Mesothelial cell of epicardium (in vitro differentiated cells): ENCODE results near the gene BTBD10. TPM values are rescaled to one million over a fixed set of nuclear protein-coding genes. Genes with fewer than 3 reads are reported as not detected.

Experiments
- DNase-seq, 2 experiments: peaks; one replicate each; pipeline ENCODE4 v3.0.0; 2021; ENCODE audit warnings: low spot score in 2 of 2; ENCODE audit not compliant: unreplicated experiment in 2 of 2
- H3K27ac Mint-ChIP-seq: 2 replicates; pipeline ENCODE4 v1.8.0; 2021; ENCODE audit warnings: mixed read lengths
- H3K27me3 Mint-ChIP-seq: 2 replicates; pipeline ENCODE4 v1.8.0; 2021; ENCODE audit warnings: low read depth, mixed read lengths
- H3K36me3 Mint-ChIP-seq: 2 replicates; pipeline ENCODE4 v1.8.0; 2021; ENCODE audit warnings: mixed read lengths
- H3K4me1 Mint-ChIP-seq: 2 replicates; pipeline ENCODE4 v1.8.0; 2021; ENCODE audit warnings: mixed read lengths
- H3K4me3 Mint-ChIP-seq: 2 replicates; pipeline ENCODE4 v1.8.0; 2021; ENCODE audit warnings: mild to moderate bottlenecking, moderate library complexity, mixed read lengths
- H3K9me3 Mint-ChIP-seq: 2 replicates; pipeline ENCODE4 v1.8.0; 2021; ENCODE audit warnings: mixed read lengths
- total RNA-seq: library from RNA; stranded (reverse); gene quantifications from 3 replicates; pipeline ENCODE4 v1.2.1, GENCODE V29; 2021
- TF ChIP-seq, protein P1 (sequence below): fragments of 200-600 bp; sonication (generic); IDR thresholded peaks from one replicate; pipeline ENCODE4 v1.5.0; 2021; ENCODE audit warnings: antibody characterized with exemption; ENCODE audit not compliant: unreplicated experiment

The BTBD10 gene
- total RNA-seq, 1 donor from 2014 or later = 22.6 TPM

DNA sequence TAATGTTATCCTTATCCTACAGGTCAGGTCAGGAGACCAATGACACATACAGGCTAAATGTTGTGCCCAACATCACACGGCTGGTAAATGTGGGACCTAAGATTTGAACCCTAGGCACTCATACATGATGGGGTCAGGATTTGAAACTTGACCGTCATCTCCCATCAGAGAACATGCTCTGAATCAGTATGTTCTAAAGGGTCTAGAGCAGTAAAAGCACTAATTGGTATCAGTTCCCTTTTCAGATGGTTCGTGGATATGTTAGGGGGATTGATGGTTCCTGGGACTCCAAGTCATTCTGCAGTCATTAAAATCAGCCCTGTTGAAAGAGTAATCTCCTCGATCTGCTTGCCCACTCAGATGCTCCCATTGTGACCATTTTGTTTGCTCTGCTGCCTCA, 120.0 kb downstream of the BTBD10 start:
- Mint-ChIP-seq H3K9me3 (no peaks in the 10 kb centered on the region), H3K36me3 (no peaks in the 10 kb centered on the region), H3K27ac (no peak overlapping the region), H3K4me3 (no peak overlapping the region), H3K4me1 (peaks cover 16% of the 10 kb centered on the region), H3K27me3 (no peaks in the 10 kb centered on the region)
- no peak for DNase-seq
- TF ChIP-seq, protein P1, sequence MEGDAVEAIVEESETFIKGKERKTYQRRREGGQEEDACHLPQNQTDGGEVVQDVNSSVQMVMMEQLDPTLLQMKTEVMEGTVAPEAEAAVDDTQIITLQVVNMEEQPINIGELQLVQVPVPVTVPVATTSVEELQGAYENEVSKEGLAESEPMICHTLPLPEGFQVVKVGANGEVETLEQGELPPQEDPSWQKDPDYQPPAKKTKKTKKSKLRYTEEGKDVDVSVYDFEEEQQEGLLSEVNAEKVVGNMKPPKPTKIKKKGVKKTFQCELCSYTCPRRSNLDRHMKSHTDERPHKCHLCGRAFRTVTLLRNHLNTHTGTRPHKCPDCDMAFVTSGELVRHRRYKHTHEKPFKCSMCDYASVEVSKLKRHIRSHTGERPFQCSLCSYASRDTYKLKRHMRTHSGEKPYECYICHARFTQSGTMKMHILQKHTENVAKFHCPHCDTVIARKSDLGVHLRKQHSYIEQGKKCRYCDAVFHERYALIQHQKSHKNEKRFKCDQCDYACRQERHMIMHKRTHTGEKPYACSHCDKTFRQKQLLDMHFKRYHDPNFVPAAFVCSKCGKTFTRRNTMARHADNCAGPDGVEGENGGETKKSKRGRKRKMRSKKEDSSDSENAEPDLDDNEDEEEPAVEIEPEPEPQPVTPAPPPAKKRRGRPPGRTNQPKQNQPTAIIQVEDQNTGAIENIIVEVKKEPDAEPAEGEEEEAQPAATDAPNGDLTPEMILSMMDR = no peak

DNA sequence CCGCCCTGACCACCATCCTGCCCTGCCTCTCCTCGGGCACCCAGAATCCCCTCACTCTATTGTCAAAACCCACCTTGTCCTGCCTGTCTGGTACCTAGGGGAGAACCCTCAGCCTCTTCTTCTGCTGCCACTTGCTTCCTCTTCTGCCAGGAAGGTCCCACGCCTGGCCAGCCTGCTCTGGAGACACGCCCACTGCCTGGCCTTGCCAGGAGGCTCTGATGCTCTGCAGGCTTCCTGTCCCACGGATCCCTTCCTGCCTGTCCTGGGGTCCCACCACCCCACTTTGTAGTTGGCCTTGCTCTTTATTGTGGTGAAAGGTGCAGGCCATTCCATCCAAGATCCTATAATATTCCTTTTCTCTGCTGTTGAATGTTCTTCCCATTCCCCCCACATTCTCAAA, 122.0 kb downstream of the BTBD10 start:
- no peaks in the 10 kb centered on the region for H3K36me3 Mint-ChIP-seq
- DNase-seq = no peak
- TF ChIP-seq, protein P1 = no peak
- no peaks in the 10 kb centered on the region for H3K9me3 Mint-ChIP-seq
- peaks cover 17% of the 10 kb centered on the region for H3K4me1 Mint-ChIP-seq
- no peak overlapping the region for H3K27ac Mint-ChIP-seq
- H3K4me3 Mint-ChIP-seq = no peak overlapping the region
- no peaks in the 10 kb centered on the region for H3K27me3 Mint-ChIP-seq

DNA sequence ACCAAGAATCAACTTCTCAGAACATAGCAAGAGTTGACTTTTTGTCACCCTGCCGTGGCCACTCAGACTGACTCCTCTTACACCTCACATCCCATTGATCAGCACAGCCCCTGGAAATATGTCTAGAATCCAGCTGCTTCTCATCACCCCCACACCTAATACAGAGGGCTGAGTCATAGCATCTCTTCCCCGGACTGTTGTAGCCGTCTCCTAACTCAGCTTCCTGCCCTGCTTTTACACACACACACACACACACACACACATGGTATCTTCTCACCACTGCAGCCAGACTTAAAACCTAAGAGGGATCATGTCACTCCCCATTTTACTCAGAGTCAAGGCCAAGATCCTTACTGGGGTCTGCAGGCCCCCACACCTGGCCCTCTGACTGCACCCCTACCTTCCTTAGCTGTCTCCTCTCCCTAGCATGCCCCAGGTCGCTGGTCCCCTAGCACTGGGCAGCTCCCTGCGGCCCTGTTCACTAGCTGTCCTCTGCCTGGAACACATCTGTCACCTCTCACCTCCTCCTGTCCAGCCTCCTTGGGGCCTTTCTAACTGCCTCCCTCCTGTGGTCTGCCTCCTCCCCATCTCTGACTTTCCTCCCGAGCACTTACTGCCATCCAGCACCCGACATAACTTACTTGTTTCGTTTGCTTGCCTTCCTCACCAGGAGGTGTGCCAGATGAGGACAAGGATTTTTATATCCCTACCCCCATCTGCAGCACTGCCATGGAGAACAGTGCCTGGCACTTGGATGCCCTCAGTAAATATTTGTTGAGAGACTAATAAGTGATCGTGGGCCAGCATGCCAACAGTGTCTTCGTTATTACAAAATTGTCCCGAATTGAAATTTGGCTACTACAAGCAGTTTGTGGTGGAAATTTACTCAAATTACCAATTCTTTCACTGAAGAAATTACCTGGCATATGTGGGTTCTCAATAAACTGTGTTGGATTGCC, 123.5 kb downstream of the BTBD10 start:
- TF ChIP-seq, protein P1 = no peak
- Mint-ChIP-seq H3K27me3 (no peaks in the 10 kb centered on the region), H3K9me3 (no peaks in the 10 kb centered on the region), H3K4me1 (peaks cover 17% of the 10 kb centered on the region), H3K36me3 (no peaks in the 10 kb centered on the region), H3K27ac (peak overlapping the region; percentile 63), H3K4me3 (no peak overlapping the region)
- no peak for DNase-seq

DNA sequence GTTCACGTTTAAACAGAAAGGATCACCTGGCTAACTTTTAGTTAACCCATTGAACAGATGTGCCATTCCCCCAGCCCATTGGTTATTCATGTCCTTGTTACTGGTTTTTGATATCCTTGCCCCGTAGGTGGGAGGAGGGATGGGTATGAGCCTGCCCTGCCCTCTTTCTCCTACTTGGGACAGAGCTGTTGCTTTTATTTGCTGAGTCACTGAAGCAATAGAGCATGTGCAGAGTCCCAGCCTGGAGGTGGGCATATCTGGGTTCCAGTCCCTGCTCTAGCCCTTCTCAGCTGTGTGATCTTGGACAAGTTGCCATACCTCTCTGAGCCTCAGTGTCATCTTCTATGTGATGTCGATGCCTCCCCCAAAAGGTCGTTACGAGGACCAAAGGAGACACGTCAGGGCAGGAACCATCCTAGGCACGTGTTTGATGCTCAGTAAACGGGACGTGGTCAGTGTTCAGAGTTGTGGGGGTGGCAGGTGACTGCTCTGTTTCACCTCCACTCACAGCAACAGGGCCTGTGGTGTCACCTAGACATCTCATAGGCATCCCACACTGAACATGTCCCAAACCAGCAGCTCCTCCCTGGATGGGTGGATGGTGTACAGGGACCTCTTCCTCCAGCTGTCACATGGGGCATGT, 124.5 kb downstream of the BTBD10 start:
- TF ChIP-seq, protein P1 = no peak
- H3K4me3 Mint-ChIP-seq = peak overlapping the region; percentile 14
- peak overlapping the region; percentile 70 for H3K27ac Mint-ChIP-seq
- no peaks in the 10 kb centered on the region for H3K27me3 Mint-ChIP-seq
- no peaks in the 10 kb centered on the region for H3K9me3 Mint-ChIP-seq
- H3K36me3 Mint-ChIP-seq = no peaks in the 10 kb centered on the region
- no peak for DNase-seq
- peaks cover 17% of the 10 kb centered on the region for H3K4me1 Mint-ChIP-seq

DNA sequence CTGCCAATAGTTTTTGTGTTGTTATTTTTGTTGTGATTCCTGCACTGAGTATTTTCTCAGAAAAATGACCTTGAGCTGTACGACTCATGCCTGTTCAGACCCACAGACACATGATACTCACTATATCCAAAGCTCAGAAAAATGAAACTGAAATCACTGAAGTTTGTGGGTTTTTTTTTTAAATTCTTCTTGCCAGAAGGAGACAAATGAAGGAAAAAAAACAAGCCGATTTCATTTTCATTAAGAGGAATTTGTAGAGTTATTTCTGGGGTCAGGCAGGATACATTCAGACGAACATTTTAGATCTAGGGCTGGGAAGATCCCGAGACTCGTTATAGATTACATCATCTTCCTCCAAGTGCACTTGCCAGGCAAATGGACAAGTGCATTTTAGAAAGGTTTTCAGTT, 125.0 kb downstream of the BTBD10 start:
- H3K9me3 Mint-ChIP-seq = no peaks in the 10 kb centered on the region
- no peak for DNase-seq
- peak overlapping the region; percentile 14 for H3K4me3 Mint-ChIP-seq
- H3K27me3 Mint-ChIP-seq = no peaks in the 10 kb centered on the region
- TF ChIP-seq, protein P1 = no peak
- peaks cover 17% of the 10 kb centered on the region for H3K4me1 Mint-ChIP-seq
- no peaks in the 10 kb centered on the region for H3K36me3 Mint-ChIP-seq
- H3K27ac Mint-ChIP-seq = peak overlapping the region; percentile 70

Other genes with a start within 250 kb of the BTBD10 start
- 5.5 to 6.7 TPM (median 5.8 TPM) in 3 replicates for gene BMAL1, start 185.4 kb downstream of the BTBD10 start, total RNA-seq
- gene PTH, start 32.8 kb upstream of the BTBD10 start, total RNA-seq = not detected in 3 replicates
- gene FAR1, start 205.4 kb upstream of the BTBD10 start, total RNA-seq = 64.0 to 67.0 TPM (median 66.7 TPM) in 3 replicates